Body of pancreas (tissue), 4 donors: ENCODE data around the gene BOD1L1. TPM values are rescaled to one million over a fixed set of nuclear protein-coding genes. Genes with fewer than 3 reads are reported as not detected.

Experiments
- ATAC-seq: fragments of 150-250 bp; one replicate; pipeline ENCODE4 v1.9.1; 2016
- DNase-seq, 4 donors: peaks; one replicate each; pipeline ENCODE4 v3.0.0-alpha.2; 2019
- H3K27ac ChIP-seq, 4 donors: fragments of 200-600 bp; sonication (generic); 1 replicate in 3 of 4; 2 replicates in 1 of 4; pipeline versions ENCODE4 v1.5.1 to v1.6.1; 2016 to 2019; ENCODE audit warnings: mild to moderate bottlenecking in 1 of 4, mixed read lengths in 1 of 4, moderate library complexity in 1 of 4
- H3K27me3 ChIP-seq, 2 donors: fragments of 200-600 bp; sonication (generic); one replicate each; pipeline ENCODE4 v1.6.0; 2016; ENCODE audit warnings: mild to moderate bottlenecking in 1 of 2
- H3K36me3 ChIP-seq, 2 donors: fragments of 200-600 bp; sonication (generic); replicated peaks in 1 of 2; 2 replicates each; pipeline ENCODE4 v1.5.1; 2016; ENCODE audit warnings: low read depth in 2 of 2; ENCODE audit not compliant: insufficient read depth in 1 of 2
- H3K4me1 ChIP-seq: fragments of 200-600 bp; sonication (generic); one replicate; pipeline ENCODE4 v1.6.0; 2016
- H3K4me3 ChIP-seq, 2 donors: fragments of 200-600 bp; sonication (generic); 1 replicate in 1 of 2; 2 replicates in 1 of 2; pipeline ENCODE4 v1.5.1; 2016 to 2019
- H3K9me3 ChIP-seq, 3 donors: fragments of 200-600 bp; sonication (generic); 1 replicate in 2 of 3; 2 replicates in 1 of 3; pipeline ENCODE4 v1.5.1; 2016
- POLR2A ChIP-seq, 3 donors: fragments of 450-650 bp; IDR thresholded peaks; one replicate each; pipeline ENCODE4 v1.6.1; 2016; ENCODE audit warnings: antibody characterized with exemption in 3 of 3, mild to moderate bottlenecking in 2 of 3
- WGBS, 2 donors: methylation state at CpG; one replicate each; pipeline ENCODE4 v1.1.5; 2017; 5-methylcytosine and 5-hydroxymethylcytosine counted together
- intact Hi-C: fragments of 100-400 bp; cut with DNase I; formaldehyde crosslinking; loops from one replicate; pipeline ENCODE4 v1.15.1; 2023
- total RNA-seq, 2 donors: library from RNA; depleted of rRNA; stranded (reverse); fragments of >200 nt; gene quantifications; one replicate each; pipeline ENCODE4 v1.1.0, GENCODE V29; 2016
- TF ChIP-seq, protein P1 (sequence below), 7 experiments: fragments of 450-650 bp in 4 of 7; fragments of 200-600 bp in 3 of 7; sonication (generic) in 3 of 7; IDR thresholded peaks; one replicate each; pipeline ENCODE4 v1.5.1; 2016 to 2019; ENCODE audit warnings: antibody characterized with exemption in 7 of 7

BOD1L1 gene
- total RNA-seq, 2 donors from 2014 or later: 28.5 to 31.0 TPM

DNA sequence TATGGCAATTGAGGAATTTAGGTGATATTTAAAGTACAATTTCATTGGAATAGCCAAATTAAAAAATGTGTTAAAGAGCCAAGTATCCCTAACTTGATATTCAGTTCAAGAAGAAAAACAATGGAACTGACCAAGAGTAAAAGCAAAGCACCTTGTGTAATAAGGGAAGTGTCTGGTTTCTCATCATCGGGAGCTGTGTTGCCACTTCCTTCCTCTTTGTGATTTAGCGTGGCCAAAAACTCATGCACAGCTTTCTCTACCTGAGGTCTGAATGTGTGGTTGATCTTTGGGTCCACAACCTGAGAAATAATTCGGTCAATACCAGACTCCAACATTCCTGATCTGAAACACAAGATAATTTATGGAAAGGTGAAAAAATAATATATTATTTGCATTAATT is 12.4 kb downstream of the BOD1L1 start:
- H3K4me1 ChIP-seq: no peaks in the 10 kb centered on the region
- ATAC-seq: no peak
- no peak overlapping the region for H3K27ac ChIP-seq
- 71 to 80% methylated on average over 3 of the region's 3 CpGs for WGBS, 2 donors
- peaks cover 5 to 26% of the 10 kb centered on the region in 2 donors for H3K36me3 ChIP-seq
- intact Hi-C loops: no loop called here
- no peaks in the 10 kb centered on the region for H3K9me3 ChIP-seq
- TF ChIP-seq, protein P1, sequence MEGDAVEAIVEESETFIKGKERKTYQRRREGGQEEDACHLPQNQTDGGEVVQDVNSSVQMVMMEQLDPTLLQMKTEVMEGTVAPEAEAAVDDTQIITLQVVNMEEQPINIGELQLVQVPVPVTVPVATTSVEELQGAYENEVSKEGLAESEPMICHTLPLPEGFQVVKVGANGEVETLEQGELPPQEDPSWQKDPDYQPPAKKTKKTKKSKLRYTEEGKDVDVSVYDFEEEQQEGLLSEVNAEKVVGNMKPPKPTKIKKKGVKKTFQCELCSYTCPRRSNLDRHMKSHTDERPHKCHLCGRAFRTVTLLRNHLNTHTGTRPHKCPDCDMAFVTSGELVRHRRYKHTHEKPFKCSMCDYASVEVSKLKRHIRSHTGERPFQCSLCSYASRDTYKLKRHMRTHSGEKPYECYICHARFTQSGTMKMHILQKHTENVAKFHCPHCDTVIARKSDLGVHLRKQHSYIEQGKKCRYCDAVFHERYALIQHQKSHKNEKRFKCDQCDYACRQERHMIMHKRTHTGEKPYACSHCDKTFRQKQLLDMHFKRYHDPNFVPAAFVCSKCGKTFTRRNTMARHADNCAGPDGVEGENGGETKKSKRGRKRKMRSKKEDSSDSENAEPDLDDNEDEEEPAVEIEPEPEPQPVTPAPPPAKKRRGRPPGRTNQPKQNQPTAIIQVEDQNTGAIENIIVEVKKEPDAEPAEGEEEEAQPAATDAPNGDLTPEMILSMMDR (IDR thresholded peaks at IDR 0.05): no peak
- no peak for TF ChIP-seq POLR2A (IDR thresholded peaks at IDR 0.05)
- DNase-seq: no peak
- no peaks in the 10 kb centered on the region for H3K27me3 ChIP-seq
- H3K4me3 ChIP-seq: no peak overlapping the region

DNA sequence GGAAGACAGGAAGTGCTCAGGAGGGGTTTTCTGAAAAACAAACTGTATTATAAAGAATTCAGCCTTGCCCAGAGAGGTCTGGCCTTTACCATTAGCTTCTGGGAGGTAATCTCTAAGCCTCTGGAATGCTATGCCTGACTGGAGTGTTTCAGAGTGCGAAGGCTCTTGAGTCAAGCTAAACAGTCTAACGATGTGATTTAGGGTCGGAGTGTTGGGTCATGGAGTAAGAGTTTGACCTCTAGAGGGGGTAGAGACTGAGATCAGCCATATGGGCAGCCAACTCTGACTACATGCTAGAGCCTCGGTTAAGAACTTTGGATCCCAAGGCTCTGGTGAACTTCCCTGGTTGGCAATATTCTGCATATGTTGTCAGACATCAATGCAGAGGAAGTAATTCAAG is 15.0 kb downstream of the BOD1L1 start:
- H3K9me3 ChIP-seq: no peaks in the 10 kb centered on the region
- H3K27ac ChIP-seq: no peak overlapping the region
- ATAC-seq: no peak
- intact Hi-C loops: no loop called here
- TF ChIP-seq POLR2A (IDR thresholded peaks at IDR 0.05): no peak
- TF ChIP-seq, protein P1 (IDR thresholded peaks at IDR 0.05): no peak
- no peaks in the 10 kb centered on the region for H3K4me1 ChIP-seq
- no peak overlapping the region for H3K4me3 ChIP-seq
- WGBS, 2 donors: 84 to 85% methylated on average over 4 of the region's 4 CpGs
- H3K27me3 ChIP-seq: no peaks in the 10 kb centered on the region
- no peak for DNase-seq
- H3K36me3 ChIP-seq: peaks cover 5 to 26% of the 10 kb centered on the region in 2 donors

DNA sequence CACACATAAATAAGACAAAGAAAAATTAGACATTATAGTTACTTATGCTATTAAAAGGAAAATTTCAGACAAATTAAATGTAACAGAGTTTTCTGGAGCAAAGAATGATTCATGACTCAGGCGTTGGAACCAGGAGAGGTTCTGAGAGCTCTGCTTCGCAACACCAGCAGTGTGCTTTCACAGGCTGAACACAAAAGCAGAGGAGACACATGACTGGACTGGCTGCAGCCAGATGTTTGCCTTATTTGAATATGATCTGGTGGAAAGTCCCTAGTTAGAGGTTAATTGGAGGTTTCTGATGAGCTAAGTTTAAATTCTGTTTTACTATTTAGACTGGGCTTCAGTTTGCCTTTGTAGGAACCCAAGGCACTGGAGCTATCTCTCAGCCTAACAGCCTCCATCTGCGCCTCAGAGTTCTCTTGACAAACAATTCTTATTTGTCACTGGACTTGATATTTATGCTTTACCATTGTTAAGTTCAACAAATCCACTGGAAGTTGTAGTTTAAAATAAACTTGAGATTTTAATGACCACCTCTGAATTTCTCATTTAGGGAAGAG is 16.2 kb downstream of the BOD1L1 start:
- intact Hi-C loops: no loop called here
- no peak for TF ChIP-seq POLR2A (IDR thresholded peaks at IDR 0.05)
- TF ChIP-seq, protein P1 (IDR thresholded peaks at IDR 0.05): no peak
- Histone ChIP-seq H3K4me3 (no peak overlapping the region), H3K4me1 (no peaks in the 10 kb centered on the region), H3K27ac (no peak overlapping the region), H3K27me3 (no peaks in the 10 kb centered on the region), H3K36me3 (peaks cover 5 to 36% of the 10 kb centered on the region in 2 donors), H3K9me3 (no peaks in the 10 kb centered on the region)
- 85 to 86% methylated on average over 3 of the region's 3 CpGs for WGBS, 2 donors
- ATAC-seq: no peak
- DNase-seq: no peak

DNA sequence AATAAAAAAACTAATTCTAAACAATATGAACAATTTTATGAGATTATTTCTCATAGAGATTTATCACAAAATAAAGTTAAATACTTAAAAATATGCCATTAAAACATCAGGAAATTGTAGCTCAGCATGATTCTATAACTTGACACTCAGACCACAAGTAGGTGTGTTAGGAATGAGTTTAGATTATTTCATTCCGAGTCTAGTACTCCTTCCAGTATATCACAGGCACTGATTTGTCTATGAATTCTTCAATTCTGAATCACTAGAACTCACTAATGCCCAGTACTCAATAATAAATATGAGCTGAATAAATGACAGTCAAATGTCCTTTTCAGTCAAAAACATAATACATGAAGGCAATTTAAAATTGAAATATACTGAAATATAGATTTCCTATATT is 22.2 kb downstream of the BOD1L1 start:
- H3K27me3 ChIP-seq: no peaks in the 10 kb centered on the region
- no peak for DNase-seq
- intact Hi-C loops: no loop called here
- ATAC-seq: no peak
- H3K27ac ChIP-seq: no peak overlapping the region
- TF ChIP-seq POLR2A (IDR thresholded peaks at IDR 0.05): no peak
- TF ChIP-seq, protein P1 (IDR thresholded peaks at IDR 0.05): no peak
- no peaks in the 10 kb centered on the region for H3K4me1 ChIP-seq
- WGBS, 2 donors: 81 to 83% methylated on average over 1 of the region's 1 CpG
- H3K9me3 ChIP-seq: no peaks in the 10 kb centered on the region
- H3K4me3 ChIP-seq: no peak overlapping the region
- peaks cover 12 to 39% of the 10 kb centered on the region in 2 donors for H3K36me3 ChIP-seq

DNA sequence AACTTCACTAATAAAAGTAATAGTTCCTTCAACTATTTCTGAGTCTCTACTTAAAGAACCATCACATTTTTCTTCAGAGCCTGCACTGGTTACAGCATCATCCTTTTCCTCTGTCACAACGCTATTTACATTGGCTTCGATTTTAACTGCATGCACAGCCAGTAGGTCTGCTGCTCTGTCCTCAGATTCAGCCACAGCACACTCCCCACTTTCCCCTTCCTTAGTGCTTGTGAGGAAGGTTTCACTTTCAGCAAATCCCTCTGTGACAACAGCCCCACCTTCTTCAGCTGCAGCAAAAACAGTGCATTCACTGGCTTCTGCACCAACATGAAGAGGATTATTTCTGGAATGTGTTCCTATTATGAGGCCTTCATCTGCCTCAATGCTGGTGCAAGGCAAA is 25.7 kb downstream of the BOD1L1 start:
- peaks cover 12 to 34% of the 10 kb centered on the region in 2 donors for H3K36me3 ChIP-seq
- no peak overlapping the region for H3K27ac ChIP-seq
- no peak for DNase-seq
- WGBS, 2 donors: 86 to 95% methylated on average over 2 of the region's 2 CpGs
- no peaks in the 10 kb centered on the region for H3K27me3 ChIP-seq
- no peak overlapping the region for H3K4me3 ChIP-seq
- ATAC-seq: no peak
- H3K9me3 ChIP-seq: no peaks in the 10 kb centered on the region
- no peaks in the 10 kb centered on the region for H3K4me1 ChIP-seq
- intact Hi-C loops: no loop called here
- no peak for TF ChIP-seq POLR2A (IDR thresholded peaks at IDR 0.05)
- TF ChIP-seq, protein P1 (IDR thresholded peaks at IDR 0.05): no peak
